HG03139 (cell line): ENCODE results near the gene RHO.
"Not testable (repeated sequence)": the region's sequence is repeated elsewhere in the genome, so short reads cannot be mapped to it uniquely, and the experiment has no call there.

Experiments
- ATAC-seq: cut with Tn5 transposase; IDR thresholded peaks from one replicate; pipeline ENCODE4 v1.9.1; 2021; ENCODE audit not compliant: unreplicated experiment

The RHO gene

DNA sequence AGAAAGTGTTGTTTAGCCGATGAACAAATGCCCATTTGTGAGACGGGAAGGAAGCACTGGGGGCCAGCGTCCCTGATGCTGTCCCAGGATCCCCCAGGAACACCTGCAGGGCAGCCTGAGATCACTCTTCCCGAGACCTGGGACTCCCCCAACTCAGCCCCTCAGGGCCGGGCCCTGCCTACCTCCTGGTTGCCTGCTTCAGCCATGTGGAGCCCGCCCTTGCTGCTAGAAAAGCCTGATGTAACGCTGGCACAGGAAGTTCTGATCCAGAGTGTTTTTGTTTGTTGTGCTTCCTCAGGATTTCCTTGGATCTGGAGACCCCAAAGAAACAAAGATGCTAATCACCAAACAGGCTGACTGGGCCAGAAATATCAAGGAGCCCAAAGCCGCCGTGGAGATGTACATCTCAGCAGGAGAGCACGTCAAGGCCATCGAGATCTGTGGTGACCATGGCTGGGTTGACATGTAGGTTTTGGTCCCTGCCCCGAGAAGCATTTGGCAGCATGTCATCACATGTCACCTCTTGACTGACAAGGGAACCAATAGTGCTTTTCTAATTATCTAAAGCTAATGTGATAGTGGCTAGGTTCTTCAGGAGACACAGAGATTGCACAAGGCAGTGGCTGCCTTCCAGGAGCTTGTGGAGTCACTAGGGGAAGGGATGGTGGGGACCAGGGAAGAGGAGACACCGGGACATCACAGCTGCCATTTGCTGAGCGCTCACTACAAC lies 28.7 kb upstream of the RHO start:
- not testable (repeated sequence) for ATAC-seq

DNA sequence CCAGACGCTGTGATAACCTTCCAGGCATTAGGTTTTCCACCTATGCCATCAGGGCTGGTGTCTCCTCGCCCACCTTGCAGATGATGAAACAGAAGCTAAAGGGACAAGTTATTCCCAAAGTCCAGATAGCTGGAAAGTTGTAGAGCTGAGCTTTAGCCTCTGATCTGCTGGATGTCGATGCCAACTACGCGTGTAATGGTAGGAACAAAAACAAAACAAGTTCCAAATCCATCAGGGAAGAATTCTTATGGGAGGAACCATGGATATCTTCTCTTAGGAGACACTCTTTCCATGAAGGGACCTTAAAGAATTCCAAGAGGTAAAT lies 28.1 kb upstream of the RHO start:
- no peak for ATAC-seq

DNA sequence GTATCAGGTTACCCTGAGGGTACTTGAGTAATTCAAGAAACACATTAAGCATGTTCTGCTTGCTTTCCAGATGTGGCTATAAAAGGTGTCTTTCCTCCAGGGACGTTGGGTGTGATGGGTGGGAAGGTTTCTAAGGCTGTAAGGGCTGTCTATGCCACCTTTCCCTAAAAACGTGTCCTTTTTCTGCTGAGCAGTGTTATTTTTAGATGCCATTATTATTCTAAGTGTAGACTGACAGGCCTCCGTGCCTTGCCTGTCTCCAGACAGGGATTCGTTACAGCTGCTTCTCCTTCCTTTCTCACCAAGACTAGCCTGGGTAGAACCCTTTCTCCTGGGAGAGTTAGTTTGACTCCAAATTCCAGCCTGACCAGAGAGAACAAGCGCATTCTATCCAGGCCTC lies 26.8 kb upstream of the RHO start:
- ATAC-seq, result no peak

DNA sequence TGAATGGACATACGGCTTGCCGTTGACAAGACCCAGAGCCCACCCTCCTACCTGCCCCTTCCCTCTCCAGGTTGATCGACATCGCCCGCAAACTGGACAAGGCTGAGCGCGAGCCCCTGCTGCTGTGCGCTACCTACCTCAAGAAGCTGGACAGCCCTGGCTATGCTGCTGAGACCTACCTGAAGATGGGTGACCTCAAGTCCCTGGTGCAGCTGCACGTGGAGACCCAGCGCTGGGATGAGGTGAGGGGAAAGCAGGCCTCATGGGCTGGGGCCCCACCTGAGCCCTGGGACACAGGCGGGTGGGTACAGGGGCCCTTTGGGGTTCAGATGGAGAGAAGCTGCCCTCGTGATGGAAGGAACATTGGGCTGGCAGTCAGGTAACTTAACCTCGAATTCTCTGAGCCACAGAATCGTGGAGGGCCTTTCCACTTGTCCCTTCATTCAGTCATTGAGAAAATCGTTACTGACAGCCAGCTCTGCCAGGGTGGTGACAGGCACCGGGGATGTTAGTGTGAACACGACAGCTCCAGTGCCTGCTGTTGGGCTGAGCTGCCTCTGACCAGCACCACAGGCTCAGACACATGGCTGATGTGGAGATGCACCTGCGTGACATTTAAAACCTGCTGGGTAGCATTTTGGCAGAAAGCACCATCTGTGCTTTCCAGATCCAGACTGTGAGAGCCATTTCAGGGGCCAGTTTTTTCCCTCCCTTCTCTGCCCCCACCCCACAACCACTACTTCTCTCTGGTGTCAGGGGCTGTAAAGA lies 25.6 kb upstream of the RHO start:
- no peak for ATAC-seq

DNA sequence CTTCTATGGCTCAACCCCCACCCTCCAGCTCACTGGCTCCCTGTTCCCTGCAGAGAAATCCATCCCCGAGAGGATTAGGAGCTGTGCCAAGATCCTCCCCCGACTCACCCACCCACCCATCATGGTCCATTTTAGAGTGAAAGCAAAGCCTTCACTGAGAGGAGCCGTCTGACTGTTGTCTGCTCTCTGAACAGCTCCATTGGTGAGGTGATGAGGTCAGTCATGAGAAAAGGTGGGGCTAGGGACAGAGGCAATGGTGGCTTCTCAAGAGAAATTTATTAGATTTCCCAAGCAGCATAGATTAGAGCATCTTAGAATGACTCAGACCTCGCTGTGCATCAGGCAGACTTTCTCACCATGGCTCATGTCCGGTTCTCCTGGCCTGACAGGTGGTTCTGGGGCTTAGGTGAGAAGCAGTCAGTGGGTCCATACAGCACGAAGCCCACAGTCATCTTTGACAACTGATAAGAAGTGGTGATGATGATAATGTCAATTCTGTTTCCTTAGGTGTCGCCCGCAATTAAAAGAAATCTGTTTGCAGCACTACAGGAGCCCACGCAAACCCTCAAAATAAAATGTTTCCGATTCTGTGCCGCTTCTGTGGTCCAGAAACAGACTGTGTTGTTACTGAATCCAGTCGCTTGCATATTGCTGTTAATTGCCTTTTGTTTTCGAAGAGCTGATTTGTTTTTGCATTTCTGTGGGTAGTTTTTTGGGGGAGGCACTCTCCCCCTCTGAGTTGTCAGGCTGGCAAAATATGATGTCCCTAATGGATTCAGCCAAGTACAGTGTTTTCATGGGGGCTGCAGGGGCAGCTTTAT lies 24.8 kb upstream of the RHO start:
- no peak for ATAC-seq

DNA sequence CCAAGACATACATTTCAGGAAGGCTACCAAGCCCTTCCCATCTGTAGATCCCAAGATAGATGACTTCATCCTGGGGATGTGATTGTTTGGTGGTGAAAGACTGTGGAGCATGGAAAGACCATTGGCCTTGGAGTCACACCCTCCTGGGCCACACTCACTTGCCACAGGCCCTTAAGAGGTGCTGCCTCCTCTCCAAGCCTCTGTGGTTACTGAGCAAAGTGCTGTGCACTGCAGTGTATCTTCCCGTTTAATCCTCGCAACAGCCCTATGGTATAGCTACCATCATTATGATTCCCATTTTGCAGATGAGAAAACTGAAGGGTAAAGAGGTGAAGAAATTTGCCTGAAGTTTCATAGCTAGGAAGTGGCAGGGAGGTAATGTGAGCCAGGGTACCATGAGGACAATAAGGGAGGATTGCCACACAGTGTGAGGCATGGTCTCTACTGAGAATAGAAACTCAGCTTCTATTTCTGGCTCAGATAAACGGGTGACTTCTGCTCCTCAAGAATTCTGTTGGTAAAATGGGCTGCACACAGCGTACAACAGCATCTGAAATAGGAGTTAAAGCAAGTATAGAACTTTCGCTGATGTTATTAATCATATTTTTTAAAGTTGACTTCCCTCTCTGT lies 23.9 kb upstream of the RHO start:
- no peak for ATAC-seq

DNA sequence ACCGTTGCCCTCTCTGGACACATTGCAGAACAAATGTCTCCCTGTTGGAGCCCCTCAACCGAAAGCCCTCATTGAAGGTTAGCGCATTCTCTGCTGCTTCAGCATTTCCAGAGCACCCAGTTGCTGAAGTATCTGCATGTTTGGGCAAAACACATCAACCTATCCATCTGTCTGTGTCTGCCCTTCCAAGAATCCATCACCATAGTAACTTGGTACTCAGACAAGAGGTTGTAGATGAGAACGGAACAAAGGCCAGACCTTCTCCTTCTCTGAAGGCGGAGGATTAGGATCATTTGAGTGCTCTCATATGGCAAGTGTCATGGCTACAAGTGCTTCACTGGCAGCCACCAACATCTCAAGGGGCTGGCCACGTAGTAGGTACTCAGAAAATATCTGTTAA lies 23.1 kb upstream of the RHO start:
- ATAC-seq, result no peak

DNA sequence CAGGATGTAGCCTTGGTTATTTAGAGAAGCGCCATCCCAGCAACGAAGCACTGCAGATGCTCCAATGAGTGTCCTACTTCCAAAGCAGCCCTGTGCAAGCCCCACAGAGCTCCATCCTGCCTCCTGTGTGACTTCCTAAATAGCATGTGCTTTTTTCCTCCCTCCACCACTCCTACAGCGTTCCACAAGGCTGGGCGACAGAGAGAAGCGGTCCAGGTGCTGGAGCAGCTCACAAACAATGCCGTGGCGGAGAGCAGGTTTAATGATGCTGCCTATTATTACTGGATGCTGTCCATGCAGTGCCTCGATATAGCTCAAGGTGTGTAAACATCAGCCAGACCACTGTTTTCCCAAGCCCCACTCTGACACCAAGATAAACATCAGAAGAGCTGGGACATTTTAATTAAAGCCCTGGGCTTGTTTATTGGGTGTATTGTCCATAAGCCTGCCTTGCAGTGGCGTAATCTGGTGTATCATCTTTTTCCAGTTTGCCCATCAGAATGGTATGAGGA lies 22.2 kb upstream of the RHO start:
- ATAC-seq, result no peak

DNA sequence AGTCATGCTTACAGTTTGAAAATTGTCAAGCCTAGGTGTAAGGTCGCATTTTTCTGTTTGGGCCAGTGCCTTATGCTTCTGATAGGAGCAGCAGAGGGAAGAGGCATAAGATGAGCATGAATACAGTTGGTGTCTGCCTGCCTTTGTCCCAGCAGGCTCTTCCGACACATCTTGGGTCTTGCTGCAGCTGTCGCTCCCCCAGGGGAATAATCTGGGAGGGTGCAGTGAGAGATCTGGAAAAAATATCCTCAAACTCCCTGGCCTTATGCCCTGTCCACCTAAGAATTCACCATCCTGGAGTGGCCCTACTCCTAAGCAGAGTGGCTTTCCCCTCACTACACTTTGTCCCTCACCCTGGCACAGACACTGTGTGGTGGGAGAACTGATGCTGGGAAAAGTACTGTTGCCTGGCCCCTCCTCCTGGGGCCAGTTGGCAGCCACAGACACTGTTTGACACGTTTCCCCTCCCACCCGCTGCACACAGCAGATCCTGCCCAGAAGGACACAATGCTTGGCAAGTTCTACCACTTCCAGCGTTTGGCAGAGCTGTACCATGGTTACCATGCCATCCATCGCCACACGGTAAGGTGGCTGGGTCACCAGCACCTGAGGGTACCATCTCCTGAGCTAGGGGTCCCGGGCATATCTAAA lies 21.1 kb upstream of the RHO start:
- ATAC-seq, result no peak

DNA sequence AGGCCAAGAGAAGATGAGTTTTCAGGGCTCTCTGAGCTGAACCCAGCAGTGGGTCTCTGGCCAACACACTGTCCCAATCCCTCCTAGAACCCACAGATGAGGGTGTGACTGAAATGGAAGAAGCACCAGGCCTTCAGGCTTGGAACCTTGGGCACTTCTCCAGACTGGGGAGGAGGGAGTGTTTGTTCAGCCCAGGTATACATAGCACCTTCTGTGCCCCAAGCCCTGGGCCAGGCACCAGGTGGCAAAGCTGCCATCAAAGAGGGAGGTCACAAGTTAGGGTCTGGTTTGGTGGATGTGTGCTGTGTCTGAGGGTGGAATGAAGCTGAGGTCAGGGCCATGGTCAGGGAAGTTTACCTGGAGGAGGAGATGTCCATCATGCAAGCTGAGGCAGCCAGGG lies 15.8 kb upstream of the RHO start:
- no peak for ATAC-seq

DNA sequence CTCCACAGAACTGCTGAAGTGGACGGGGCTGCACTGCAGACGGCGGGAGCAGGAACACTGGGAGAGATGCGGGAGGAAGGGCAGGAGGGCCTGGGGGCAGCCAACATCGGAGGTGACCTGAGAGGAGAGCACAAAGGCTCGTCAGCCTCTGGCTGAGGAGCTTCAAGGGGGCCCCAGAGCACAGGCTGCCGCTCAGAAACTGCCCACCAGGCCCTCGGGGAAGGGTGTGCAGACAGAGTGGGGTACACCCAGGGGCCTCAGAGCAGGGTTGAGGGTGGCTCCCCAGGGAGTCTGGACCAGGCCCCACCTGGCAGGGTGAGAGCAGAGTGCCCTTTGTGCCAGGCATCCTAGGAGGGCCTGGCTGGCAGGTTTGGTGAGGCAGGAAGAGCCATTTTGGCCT lies 14.7 kb upstream of the RHO start:
- no peak for ATAC-seq

DNA sequence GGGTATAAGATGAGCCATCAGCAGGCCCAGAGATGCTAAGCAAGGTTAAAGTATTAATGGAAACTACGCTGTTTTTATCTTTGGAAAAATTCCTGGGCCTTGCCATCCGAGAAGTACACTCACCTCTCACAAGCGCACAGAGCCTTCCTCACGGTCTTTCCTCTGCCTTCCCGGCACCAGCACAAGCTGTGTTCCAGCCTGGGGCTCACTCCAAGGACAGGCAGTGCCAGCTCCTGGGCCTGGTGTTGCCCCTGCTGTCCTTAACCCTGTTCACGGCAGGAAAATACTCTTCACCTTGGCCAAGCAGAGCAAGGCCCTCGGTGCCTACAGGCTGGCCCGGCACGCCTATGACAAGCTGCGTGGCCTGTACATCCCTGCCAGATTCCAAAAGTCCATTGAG lies 14.3 kb upstream of the RHO start:
- no peak for ATAC-seq

DNA sequence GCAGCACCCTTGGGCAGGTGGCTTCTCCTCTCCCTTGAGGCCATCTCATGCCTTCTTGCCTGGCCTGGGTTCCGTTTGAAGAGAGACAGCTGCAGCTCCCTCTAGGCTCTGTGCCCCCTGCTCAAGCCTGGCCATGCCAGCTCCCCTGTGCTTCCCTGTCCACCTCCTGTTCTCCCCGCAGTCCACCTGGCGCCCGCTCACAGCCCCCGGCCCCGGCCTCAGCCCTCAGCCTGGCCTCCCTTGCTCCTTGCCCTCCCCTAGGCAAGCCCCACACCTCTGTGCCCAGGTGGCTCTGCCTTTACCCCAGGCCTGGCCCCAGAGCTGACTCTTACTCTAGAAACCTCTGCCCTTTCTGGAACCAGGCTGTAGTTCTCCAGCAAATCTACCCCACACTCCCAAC lies 13.9 kb upstream of the RHO start:
- no peak for ATAC-seq

DNA sequence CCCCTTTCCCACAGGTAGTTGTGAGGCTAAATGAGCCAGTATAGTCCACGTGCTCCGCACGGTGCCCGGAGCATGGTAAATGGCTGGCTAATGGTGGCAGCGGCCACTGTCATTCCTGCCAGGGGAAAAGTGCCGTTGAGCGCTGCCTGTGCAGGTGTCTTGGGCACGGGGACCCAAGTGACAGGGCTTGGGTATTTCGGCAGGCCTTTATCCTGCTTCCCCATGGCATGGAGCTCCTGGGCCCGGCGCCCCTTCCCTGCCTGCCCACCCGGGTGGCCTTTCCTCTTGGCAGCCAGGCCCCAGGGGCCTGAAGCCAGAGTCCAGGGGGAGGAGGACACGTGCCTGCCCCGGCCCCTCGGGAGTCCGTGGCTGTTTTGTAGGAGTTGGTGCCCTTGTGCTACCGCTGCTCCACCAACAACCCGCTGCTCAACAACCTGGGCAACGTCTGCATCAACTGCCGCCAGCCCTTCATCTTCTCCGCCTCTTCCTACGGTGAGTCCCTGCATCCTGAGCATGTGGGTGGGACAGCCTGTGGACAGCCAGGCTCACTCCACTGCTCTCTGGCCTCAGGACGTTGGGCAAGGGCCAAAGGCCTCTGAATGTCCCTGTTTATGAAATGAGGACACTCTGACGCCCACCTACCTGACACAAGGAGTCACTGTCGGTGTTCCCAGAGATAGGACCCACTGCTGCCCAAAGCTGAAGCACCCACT lies 13.2 kb upstream of the RHO start:
- not testable (repeated sequence) for ATAC-seq

DNA sequence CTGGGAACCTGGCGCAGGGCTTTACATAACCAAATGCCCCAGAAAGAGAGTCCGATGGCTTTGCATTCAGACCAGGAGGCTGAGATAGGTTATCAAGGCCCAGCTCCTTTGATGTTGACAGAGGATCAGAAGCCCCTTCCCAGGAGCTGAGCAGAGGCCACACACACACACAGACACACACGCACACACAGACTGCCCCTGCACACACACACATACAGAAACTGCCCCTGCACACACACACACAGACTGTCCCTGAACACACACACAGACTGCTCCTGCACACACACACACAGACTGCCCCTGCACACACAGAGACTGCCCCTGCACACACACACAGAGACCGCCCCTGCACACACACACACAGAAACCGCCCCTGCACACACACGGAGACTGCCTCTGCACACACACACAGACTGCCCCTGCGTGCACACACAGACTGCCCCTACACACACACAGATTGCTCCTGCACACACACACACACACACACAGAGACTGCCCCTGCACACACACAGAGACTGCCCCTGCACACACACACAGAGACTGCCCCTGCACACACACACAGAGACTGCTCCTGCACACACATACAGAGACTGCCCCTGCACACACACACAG lies 12.5 kb upstream of the RHO start:
- ATAC-seq, result not testable (repeated sequence)

DNA sequence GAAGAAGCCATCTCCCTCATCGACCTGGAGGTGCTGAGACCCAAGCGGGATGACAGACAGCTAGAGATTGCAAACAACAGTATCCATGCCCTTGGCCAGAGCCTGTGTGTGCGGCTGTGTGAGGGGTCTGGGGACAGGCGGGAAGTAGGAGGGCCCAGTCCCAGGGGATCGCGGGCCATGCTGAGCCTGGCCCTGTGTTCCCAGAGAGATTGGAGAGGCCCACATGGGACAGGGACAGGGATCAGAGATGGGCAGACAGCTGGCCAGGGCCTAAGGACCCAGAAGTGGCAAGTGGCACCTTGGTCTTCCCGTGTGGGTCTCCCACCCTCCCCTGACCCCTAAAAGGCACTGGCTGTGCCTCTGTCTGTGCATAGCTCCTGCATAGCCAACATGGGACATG lies 10.9 kb upstream of the RHO start:
- no peak for ATAC-seq

DNA sequence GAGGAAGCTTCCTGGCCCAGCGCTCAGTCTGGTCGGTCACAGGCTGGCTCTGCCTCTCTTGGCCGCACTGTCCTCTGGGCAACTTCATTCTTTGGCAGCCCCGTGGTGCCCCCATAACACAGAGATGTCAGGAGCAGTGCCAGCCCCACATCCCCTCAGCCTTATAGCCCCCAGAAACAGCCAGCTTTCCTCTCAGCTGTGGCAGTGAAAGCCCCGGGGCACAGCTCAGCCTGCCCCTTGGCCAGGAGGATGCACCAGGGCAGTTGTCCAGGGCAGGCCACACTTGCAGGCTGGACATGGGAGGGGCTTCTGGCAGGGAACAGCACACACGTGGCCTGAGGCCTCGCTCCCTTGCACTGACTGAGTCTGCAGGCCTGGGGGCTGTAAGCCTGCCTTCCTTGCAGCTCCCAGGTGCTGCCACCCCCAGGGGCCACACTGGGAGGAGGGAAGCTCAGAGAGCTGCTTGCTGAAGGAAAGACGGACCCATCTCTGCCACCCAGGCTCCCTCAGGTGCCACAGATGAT lies 10.3 kb upstream of the RHO start:
- ATAC-seq, result no peak

DNA sequence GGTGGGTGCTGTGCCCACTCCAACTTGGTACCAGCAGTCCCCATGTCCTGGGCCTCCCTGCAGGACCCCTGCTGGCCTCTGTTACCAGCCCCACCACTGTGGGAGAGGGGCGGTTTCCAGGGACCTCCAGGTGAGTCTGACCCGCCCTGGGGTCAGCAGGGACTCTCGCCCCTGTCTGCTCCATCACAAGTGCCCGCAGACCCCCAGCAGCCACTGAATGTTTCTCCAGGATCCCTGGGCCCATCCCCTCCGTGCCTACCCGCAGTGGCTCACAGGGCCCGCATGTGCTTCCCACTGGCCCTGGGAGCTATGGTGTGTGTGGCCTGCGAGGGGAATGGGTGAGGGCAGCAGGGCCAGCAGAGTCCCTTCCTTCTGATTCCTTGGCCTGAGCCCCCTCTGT lies 9.9 kb upstream of the RHO start:
- ATAC-seq, result no peak

DNA sequence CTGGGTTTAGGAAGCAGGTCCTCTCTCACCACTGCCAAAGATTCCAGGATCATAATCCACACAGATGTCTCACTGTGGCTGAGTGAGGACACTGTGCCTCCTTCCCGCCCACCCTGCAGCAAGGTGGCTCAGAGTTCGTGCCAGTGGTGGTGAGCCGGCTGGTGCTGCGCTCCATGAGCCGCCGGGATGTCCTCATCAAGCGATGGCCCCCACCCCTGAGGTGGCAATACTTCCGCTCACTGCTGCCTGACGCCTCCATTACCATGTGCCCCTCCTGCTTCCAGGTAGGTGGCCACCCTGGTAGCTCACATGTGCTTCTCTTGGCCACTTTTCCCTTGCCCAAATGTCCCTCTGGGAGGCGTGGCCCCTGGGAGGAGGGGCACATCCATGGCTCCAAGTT lies 9.0 kb upstream of the RHO start:
- no peak for ATAC-seq
